OCI-LY3 (cell line): ENCODE measurements around the gene IQGAP2.

Experiments used
- H2AFZ ChIP-seq: fragments of 200-600, 300-600 bp; shearing (Covaris generic); 2 replicates; pipeline ENCODE4 v1.6.0; 2014; ENCODE audit warnings: antibody characterized with exemption, low read depth, low read length
- H3K27ac ChIP-seq: fragments of 200-600, 300-600 bp; sonication (generic); 2 replicates; pipeline ENCODE4 v1.5.1; 2014; ENCODE audit warnings: mild to moderate bottlenecking, low read length, moderate library complexity, mixed read lengths
- H3K27me3 ChIP-seq: fragments of 200-600, 300-600 bp; sonication (generic); 2 replicates; pipeline ENCODE4 v1.6.1; 2014; ENCODE audit warnings: low read depth, low read length, mixed read lengths
- H3K36me3 ChIP-seq: fragments of 200-600, 300-600 bp; sonication (generic); replicated peaks from 2 replicates; pipeline ENCODE3; 2014; ENCODE audit warnings: low read depth, low read length, mixed read lengths
- H3K4me1 ChIP-seq: fragments of 300-600, 200-600 bp; sonication (generic); 2 replicates; pipeline ENCODE4 v1.6.1; 2014; ENCODE audit warnings: low read length, mixed read lengths
- H3K4me2 ChIP-seq: fragments of 200-600, 300-600 bp; sonication (generic); 2 replicates; pipeline ENCODE4 v1.6.1; 2014; ENCODE audit warnings: low read length, mixed read lengths
- H3K4me3 ChIP-seq: fragments of 300-600, 200-600 bp; sonication (generic); 2 replicates; pipeline ENCODE4 v1.5.1; 2014; ENCODE audit warnings: antibody characterized with exemption, mild to moderate bottlenecking, low read length, moderate library complexity
- H3K79me2 ChIP-seq: fragments of 300-600, 200-600 bp; shearing (Covaris generic); 2 replicates; pipeline ENCODE4 v1.6.1; 2014; ENCODE audit warnings: mild to moderate bottlenecking, low read length, mixed read lengths
- H3K9ac ChIP-seq: fragments of 300-600, 200-600 bp; shearing (Covaris generic); 2 replicates; pipeline ENCODE4 v1.6.0; 2014; ENCODE audit warnings: mild to moderate bottlenecking, low read length, moderate library complexity
- H3K9me3 ChIP-seq: fragments of 200-600, 300-600 bp; shearing (Covaris generic); 2 replicates; pipeline ENCODE4 v1.6.1; 2014; ENCODE audit warnings: low read length, mixed read lengths; ENCODE audit not compliant: insufficient read depth
- H4K20me1 ChIP-seq: fragments of 200-600, 300-600 bp; sonication (generic); 2 replicates; pipeline ENCODE4 v1.6.1; 2016; ENCODE audit warnings: low read length, mixed read lengths; ENCODE audit not compliant: insufficient read depth
- EZH2phosphoT487 ChIP-seq: fragments of 200-600 bp; shearing (Covaris generic); IDR thresholded peaks from 2 replicates; pipeline ENCODE4 v1.6.1; 2018; ENCODE audit warnings: antibody characterized with exemption, mixed run types, low read depth
- TF ChIP-seq, protein P1 (sequence below): fragments of 200-600, 300-600 bp; sonication (generic); IDR thresholded peaks from 2 replicates; pipeline ENCODE4 v1.5.1; 2014; ENCODE audit warnings: antibody characterized with exemption, low read length, low read depth

The IQGAP2 gene

DNA sequence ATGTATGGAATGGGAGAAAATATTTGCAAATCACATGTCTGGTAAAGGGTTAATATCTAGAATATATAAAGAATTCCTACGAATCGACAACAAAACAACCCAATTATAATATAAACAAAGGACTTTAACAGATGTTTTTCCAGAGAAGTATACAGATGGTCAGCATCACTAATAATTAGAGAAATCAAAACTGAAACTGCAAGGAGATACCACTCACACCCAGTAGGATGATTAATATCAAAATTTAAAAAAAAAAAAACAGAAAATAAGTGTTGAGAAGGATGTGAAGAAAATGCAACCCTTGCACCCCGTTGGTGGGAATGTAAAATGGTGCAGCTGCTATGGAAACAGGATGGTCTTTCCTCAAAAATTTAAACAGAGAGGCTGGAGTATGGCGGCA lies 278.2 kb downstream of the IQGAP2 start:
- H3K9me3 ChIP-seq: no peaks in the 10 kb centered on the region
- no peaks in the 10 kb centered on the region for H3K36me3 ChIP-seq
- no peaks in the 10 kb centered on the region for H3K79me2 ChIP-seq
- no peak overlapping the region for H2AFZ ChIP-seq
- no peak overlapping the region for H3K27ac ChIP-seq
- no peak overlapping the region for H3K4me2 ChIP-seq
- peaks cover 17% of the 10 kb centered on the region for H3K4me1 ChIP-seq
- no peak overlapping the region for H3K4me3 ChIP-seq
- no peaks in the 10 kb centered on the region for H3K27me3 ChIP-seq
- no peaks in the 10 kb centered on the region for H4K20me1 ChIP-seq
- H3K9ac ChIP-seq: no peak overlapping the region
- TF ChIP-seq EZH2phosphoT487: no peak
- TF ChIP-seq, protein P1, sequence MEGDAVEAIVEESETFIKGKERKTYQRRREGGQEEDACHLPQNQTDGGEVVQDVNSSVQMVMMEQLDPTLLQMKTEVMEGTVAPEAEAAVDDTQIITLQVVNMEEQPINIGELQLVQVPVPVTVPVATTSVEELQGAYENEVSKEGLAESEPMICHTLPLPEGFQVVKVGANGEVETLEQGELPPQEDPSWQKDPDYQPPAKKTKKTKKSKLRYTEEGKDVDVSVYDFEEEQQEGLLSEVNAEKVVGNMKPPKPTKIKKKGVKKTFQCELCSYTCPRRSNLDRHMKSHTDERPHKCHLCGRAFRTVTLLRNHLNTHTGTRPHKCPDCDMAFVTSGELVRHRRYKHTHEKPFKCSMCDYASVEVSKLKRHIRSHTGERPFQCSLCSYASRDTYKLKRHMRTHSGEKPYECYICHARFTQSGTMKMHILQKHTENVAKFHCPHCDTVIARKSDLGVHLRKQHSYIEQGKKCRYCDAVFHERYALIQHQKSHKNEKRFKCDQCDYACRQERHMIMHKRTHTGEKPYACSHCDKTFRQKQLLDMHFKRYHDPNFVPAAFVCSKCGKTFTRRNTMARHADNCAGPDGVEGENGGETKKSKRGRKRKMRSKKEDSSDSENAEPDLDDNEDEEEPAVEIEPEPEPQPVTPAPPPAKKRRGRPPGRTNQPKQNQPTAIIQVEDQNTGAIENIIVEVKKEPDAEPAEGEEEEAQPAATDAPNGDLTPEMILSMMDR: no peak

DNA sequence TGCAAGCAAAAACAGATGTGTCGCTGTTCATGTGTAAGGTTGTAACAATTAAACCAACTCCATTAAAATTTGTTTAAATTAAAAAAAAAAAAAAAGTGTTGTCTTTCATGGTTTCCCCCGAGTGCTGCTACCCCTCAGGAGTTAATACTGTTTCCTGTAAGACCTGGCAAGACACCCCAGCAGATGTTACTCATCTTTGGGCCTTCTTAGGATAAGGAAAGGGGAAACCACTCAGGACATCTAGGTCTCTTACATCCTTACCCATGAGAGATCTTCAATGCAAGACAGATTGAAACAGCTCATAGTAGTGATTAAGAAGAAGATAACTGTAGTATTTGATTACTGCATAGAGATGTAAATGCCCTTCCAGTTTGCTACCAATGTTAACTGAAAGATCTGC lies 279.3 kb downstream of the IQGAP2 start:
- TF ChIP-seq EZH2phosphoT487: no peak
- TF ChIP-seq, protein P1: no peak
- Histone ChIP-seq H3K79me2 (no peaks in the 10 kb centered on the region), H3K9me3 (no peaks in the 10 kb centered on the region), H3K9ac (no peak overlapping the region), H3K4me2 (no peak overlapping the region), H3K36me3 (no peaks in the 10 kb centered on the region), H3K27ac (no peak overlapping the region), H4K20me1 (no peaks in the 10 kb centered on the region), H2AFZ (no peak overlapping the region), H3K4me3 (no peak overlapping the region), H3K27me3 (no peaks in the 10 kb centered on the region), H3K4me1 (peaks cover 17% of the 10 kb centered on the region)

DNA sequence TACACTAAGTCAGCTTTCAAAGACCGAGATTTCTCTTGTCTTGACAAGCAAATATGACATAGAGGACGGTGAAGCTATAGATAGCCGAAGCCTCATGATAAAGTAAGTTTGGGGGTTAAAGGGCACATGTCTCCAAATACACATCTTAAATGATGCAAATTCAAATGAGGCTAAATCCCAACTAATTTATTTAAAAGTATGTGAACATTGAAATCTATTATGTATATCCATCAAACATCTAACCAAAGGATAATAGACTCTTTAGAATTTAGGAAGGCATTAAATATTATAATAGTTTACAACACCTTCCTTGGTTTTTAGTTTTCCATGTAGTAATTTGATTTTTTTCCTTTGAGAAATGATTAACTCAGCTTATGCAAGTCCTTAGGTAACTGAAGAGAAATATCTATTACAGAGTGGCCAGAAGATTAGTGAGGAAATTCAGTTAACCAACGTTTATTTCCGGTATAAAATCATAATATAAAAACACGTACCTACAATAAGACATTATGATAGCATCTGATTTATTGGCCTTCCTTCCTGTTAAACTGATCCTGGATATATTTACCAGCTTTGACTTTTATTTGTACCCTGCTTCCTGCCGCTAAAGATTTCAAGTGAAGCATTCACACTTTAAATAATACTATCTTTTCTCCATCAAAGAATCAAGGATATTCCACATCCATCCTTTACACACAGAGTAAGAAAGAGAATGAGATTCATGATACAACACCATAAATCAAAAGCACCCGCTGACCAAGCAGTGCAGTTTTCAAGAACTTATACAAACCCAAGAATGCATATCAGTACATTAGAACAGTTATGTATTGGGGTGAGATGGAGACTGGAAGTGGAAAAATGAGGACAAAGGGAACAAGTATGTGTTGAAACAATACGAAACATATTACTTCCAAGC lies 281.0 kb downstream of the IQGAP2 start:
- Histone ChIP-seq H3K4me3 (no peak overlapping the region), H2AFZ (no peak overlapping the region), H3K9ac (no peak overlapping the region), H3K27me3 (no peaks in the 10 kb centered on the region), H3K27ac (no peak overlapping the region), H3K9me3 (no peaks in the 10 kb centered on the region), H3K4me1 (peaks cover 5% of the 10 kb centered on the region), H3K4me2 (no peak overlapping the region), H3K36me3 (no peaks in the 10 kb centered on the region), H4K20me1 (no peaks in the 10 kb centered on the region), H3K79me2 (no peaks in the 10 kb centered on the region)
- TF ChIP-seq, protein P1: no peak
- no peak for TF ChIP-seq EZH2phosphoT487

DNA sequence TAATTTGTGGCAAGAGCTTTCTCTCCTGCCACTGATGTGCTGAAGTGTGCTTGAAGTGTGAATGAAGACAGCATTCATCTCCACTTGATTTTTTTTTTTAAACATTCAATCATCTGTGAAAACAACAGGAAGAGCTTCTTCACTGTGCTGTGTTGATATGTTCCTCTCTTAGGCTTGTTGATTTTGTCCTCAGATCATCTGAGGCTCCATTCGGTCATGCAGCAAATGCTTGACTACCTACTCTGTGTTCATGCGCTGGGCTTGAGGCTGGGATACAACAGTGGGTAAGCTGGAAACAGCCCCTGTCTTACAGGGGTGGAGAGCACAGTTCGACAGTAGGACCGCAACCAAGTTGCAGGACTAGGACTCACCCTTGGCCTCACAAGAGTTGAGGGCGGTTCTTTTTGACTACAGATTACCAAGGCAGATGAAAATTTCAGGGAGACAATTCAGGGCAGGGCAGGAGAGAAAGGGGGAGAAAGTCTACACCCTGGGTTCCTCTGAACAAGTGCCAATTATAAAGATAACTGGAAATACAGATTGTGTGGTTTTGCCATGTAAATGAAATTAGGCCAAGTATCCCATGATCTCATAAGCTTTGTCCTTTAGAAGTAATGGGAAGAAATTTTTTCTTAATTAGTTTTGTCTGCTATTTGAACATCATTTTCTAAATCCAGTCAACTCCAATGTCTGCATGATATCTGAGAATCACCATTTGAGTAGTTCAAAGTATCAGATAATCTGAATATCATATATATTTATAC lies 281.9 kb downstream of the IQGAP2 start:
- TF ChIP-seq, protein P1: no peak
- no peak for TF ChIP-seq EZH2phosphoT487
- Histone ChIP-seq H3K36me3 (no peaks in the 10 kb centered on the region), H3K79me2 (no peaks in the 10 kb centered on the region), H3K4me1 (peaks cover 4% of the 10 kb centered on the region), H3K4me2 (no peak overlapping the region), H3K4me3 (no peak overlapping the region), H4K20me1 (no peaks in the 10 kb centered on the region), H2AFZ (no peak overlapping the region), H3K27me3 (no peaks in the 10 kb centered on the region), H3K9ac (no peak overlapping the region), H3K9me3 (no peaks in the 10 kb centered on the region), H3K27ac (no peak overlapping the region)
